NCI-H1436 (cell line): ENCODE measurements around the gene KLHDC2.
"Not testable (repeated sequence)": the region's sequence is repeated elsewhere in the genome, so short reads cannot be mapped to it uniquely, and the experiment has no call there.

ENCODE experiments used
- DNase-seq: peaks from one replicate; lab custom pipeline; 2025; lab: John Stamatoyannopoulos, UW

Gene KLHDC2

GRCh38 chr14:49767571-49768300 is at the start of gene KLHDC2:
Gene KLHDC2, plus strand, starts transcription at chr14:49768153. Its CDS starts 316 bp downstream, at chr14:49768469.
- DNase-seq = peak; percentile 90

- no peak for DNase-seq
Measured at GRCh38 chr14:49720744-49721143, 47.2 kb upstream of the KLHDC2 start.

GRCh38 chr14:49721733-49722435 is 46.1 kb upstream of the KLHDC2 start:
- not testable (repeated sequence) for DNase-seq

- DNase-seq = no peak
Measured at GRCh38 chr14:49727171-49727570, 40.8 kb upstream of the KLHDC2 start.

GRCh38 chr14:49732896-49733295 is 35.1 kb upstream of the KLHDC2 start:
- DNase-seq = no peak

GRCh38 chr14:49733836-49734235 is 34.1 kb upstream of the KLHDC2 start:
- DNase-seq = no peak

GRCh38 chr14:49735669-49736068 is 32.3 kb upstream of the KLHDC2 start:
- DNase-seq = not testable (repeated sequence)

- DNase-seq = no peak
Measured at GRCh38 chr14:49745191-49745590, 22.8 kb upstream of the KLHDC2 start.

GRCh38 chr14:49746476-49746875 is 21.5 kb upstream of the KLHDC2 start:
- DNase-seq = not testable (repeated sequence)

- DNase-seq = no peak
Measured at GRCh38 chr14:49754570-49755097, 13.3 kb upstream of the KLHDC2 start.

GRCh38 chr14:49755378-49755777 is 12.6 kb upstream of the KLHDC2 start:
- no peak for DNase-seq

- DNase-seq = no peak
Measured at GRCh38 chr14:49761839-49762551, 6.0 kb upstream of the KLHDC2 start.

- DNase-seq = no peak
Measured at GRCh38 chr14:49766839-49767238, 1.1 kb upstream of the KLHDC2 start.

- DNase-seq = no peak
Measured at GRCh38 chr14:49767270-49767570, 733 bp upstream of the KLHDC2 start.

GRCh38 chr14:49768301-49769121 is 558 bp downstream of the KLHDC2 start:
- peak; percentile 11 for DNase-seq

- DNase-seq = no peak
Measured at GRCh38 chr14:49769171-49769570, 1.2 kb downstream of the KLHDC2 start.

- DNase-seq = no peak
Measured at GRCh38 chr14:49769581-49770211, 1.7 kb downstream of the KLHDC2 start.

- no peak for DNase-seq
Measured at GRCh38 chr14:49770212-49770817, 2.4 kb downstream of the KLHDC2 start.

- DNase-seq = not testable (repeated sequence)
Measured at GRCh38 chr14:49771691-49772090, 3.7 kb downstream of the KLHDC2 start.

- no peak for DNase-seq
Measured at GRCh38 chr14:49774106-49774505, 6.2 kb downstream of the KLHDC2 start.

GRCh38 chr14:49778421-49778820 is 10.5 kb downstream of the KLHDC2 start:
- DNase-seq = no peak
